NCI-H345 treated with DMSO at 0.1 percent for 48 hours (cell line): ENCODE results near the gene NPNT.

Source experiments
- DNase-seq: peaks from one replicate; lab custom pipeline; 2025; ENCODE audit not compliant: unreplicated experiment; lab: John Stamatoyannopoulos, UW

Gene NPNT

DNA sequence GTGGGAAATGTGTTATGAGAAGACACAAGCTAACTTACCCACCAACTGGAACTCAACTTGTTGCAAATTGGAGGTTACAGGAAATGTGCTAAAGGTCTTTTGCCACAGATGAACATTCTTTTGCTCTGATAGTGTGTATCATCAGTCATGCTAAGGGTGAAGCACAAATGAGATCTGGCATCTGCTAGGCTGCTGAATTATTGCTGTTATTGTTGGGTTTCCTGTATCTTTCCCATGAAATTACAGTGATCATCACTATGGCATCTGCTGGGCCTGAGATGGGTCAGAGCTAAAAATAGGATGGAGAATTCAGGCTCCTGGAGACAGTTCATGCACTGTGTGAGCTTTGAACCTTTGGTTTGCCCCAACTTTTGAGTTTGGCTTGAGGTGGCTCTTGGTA, 124.5 kb downstream of the NPNT start:
- no peak for DNase-seq
